HFF-Myc (cell line): Measurements from ENCODE around the gene BRINP3.

ENCODE experiments used
- DNase-seq: peaks from one replicate; pipeline ENCODE4 v3.0.0-alpha.2; 2011; ENCODE audit warnings: low read depth; ENCODE audit errors: extremely low read depth
- H3K4me3 ChIP-seq: replicated peaks from 2 replicates; pipeline ENCODE4 v1.5.1; 2011; ENCODE audit warnings: low read depth, mild to moderate bottlenecking, control low read depth, low read length
- TF ChIP-seq, protein P1 (sequence below): IDR thresholded peaks from 2 replicates; pipeline ENCODE4 v1.5.1; 2012; ENCODE audit warnings: mild to moderate bottlenecking, low read depth, low read length, control low read depth; ENCODE audit errors: missing control alignments

BRINP3 gene

DNA sequence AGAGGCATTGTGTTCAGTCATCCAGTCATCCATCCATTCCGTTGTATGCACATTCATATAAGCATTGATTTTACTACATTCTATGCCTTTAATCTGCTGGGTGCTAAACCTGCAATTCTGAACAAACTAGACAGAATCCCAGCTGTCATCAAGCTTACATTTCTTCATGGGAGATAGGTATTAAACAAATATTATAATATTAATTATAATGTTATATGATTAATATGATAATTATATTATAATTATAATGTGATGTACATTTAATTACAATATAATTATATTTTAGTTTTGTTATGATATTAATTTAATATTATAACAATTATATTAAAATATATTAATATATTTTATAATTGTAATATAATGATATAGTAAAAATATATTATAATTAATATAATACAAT is 112.4 kb downstream of the BRINP3 start:
- H3K4me3 ChIP-seq, result no peak overlapping the region
- TF ChIP-seq, protein P1, sequence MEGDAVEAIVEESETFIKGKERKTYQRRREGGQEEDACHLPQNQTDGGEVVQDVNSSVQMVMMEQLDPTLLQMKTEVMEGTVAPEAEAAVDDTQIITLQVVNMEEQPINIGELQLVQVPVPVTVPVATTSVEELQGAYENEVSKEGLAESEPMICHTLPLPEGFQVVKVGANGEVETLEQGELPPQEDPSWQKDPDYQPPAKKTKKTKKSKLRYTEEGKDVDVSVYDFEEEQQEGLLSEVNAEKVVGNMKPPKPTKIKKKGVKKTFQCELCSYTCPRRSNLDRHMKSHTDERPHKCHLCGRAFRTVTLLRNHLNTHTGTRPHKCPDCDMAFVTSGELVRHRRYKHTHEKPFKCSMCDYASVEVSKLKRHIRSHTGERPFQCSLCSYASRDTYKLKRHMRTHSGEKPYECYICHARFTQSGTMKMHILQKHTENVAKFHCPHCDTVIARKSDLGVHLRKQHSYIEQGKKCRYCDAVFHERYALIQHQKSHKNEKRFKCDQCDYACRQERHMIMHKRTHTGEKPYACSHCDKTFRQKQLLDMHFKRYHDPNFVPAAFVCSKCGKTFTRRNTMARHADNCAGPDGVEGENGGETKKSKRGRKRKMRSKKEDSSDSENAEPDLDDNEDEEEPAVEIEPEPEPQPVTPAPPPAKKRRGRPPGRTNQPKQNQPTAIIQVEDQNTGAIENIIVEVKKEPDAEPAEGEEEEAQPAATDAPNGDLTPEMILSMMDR, result no peak
- DNase-seq, result no peak

DNA sequence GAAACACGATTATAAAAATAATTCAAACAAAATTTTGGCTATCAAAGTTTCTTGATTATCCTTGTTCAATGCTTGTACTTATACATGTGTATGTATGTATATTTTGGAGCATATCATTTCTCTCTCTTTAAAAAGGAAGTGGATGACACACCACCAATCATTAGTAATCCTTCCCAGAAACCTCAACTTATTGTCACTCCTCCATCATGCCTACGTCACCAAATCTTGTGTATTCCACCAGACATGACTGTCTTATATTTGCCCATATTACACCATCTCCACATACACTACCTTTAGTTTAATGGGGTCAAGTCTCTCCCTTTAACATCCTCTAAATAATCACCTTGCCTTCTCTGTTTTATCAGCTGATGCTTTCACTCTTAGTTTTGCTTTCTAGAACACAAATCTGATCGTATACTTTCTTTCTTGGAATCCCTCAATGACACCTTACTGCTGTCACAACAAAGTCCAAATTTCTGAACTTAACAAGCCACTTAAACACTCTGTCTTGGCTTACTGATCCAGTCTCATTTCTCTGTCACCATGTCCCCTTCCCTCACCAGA is 124.0 kb downstream of the BRINP3 start:
- TF ChIP-seq, protein P1, result no peak
- H3K4me3 ChIP-seq, result no peak overlapping the region
- no peak for DNase-seq

DNA sequence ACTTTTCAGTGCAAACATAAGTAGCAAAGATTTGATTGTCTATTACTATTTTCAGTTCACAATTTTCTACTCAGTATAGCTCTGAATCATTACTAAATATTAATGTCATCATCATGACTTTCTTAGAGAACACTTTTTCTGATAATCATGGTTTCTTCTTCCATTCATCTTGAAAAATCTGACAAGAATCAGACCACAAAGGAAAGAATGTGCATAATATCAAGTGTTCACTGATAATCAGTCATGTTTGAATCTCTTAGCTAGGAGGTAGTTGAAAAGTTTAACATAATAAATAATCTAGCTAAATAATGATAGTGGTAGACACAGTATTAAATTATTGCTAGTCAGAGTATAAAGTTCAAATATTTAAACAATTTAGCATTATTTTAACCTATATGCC is 133.2 kb downstream of the BRINP3 start:
- TF ChIP-seq, protein P1, result no peak
- DNase-seq, result no peak

DNA sequence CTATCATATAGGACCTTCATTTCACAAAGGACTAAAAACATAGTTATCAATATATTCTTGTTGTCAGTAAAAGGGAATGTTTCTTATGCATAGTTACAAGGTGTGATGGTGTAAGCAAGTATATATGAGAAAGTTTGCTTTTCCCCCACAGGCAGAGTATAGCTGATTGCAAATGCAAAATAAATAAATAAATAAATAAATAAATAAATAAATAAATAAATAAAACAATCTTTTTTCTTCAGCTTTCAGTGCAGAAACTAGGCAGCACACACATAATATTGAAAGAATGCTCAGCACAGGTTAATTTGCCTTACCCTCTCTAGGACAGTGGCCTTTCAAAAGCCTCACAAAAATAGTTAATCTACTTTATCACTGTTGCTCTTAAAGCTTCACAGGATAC is 138.8 kb downstream of the BRINP3 start:
- TF ChIP-seq, protein P1, result no peak
- H3K4me3 ChIP-seq, result no peak overlapping the region
- DNase-seq, result no peak

More for the DNA sequence above, 133.2 kb downstream of the BRINP3 start:
- H3K4me3 ChIP-seq, result no peak overlapping the region

DNA sequence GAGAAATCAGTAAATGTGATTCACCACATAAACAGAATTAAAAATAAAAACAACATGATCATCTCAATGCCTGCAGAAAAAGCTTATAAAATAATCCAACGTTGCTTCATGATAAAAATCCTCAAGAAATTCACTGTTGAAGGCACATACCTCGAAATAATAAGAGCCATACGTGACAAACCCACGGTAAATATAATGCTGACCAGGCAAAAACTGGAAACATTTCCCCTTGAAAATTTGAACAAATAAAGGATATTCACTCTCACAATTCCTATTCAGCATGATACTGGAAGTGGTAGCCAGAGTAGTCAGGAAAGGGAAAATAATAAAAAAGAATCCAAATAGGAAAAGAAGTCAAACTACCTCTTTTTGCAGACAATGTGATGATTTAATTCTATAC is 148.8 kb downstream of the BRINP3 start:
- TF ChIP-seq, protein P1, result no peak
- H3K4me3 ChIP-seq, result no peak overlapping the region
- DNase-seq, result no peak

DNA sequence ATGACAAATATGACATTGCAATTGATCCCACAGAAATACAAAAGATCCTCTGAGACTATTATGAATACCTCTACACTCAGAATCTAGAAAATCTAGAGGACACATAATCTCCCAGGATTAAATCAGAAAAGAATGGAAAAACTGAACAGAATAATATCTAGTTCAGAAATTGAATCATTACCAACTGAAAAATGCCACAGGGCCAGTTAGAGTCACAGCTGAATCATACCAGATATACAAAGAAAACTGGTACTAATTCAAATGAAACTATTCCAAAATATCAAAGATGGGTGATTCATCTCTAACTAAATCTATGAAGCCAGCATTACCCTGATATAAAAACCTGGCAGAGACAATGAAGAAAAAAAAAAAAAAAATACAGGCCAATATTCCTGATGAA is 149.3 kb downstream of the BRINP3 start:
- H3K4me3 ChIP-seq, result no peak overlapping the region
- TF ChIP-seq, protein P1, result no peak
- DNase-seq, result no peak

DNA sequence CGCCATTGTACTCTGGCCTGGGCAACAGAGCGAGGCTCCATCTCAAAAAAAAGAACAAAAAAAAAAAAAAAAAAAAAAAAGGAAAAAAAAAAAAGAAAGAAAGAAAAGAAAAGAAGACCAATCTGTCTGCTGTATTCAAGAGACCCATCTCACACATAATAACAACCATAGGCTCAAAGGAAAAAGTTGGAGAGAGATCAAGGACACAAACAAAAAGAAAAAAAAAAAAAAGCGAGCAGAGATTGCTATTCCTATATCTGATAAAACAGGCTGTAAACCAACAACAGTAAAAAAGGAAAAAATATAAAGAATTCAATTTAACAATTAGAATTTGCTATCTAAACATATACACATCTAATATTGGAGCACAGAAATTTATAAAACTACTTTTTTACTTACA is 150.4 kb downstream of the BRINP3 start:
- H3K4me3 ChIP-seq, result no peak overlapping the region
- TF ChIP-seq, protein P1, result no peak
- DNase-seq, result no peak
